SK-N-SH (cell line): Measurements from ENCODE around the gene FLOT1. TPM values are rescaled to one million over a fixed set of nuclear protein-coding genes. Genes with fewer than 3 reads are reported as not detected.

Experiments used
- CTCF ChIA-PET: fragments of 300-600, 350-600 bp; formaldehyde crosslinking; extraction: SDS; loops from one replicate; lab custom pipeline; 2021; lab: Yijun Ruan, JAX
- POLR2A ChIA-PET: fragments of 350-600 bp; sonication (Branson Sonifier 250); formaldehyde crosslinking; extraction: SDS; loops from one replicate; lab custom pipeline; 2020; ENCODE audit warnings: antibody characterized with exemption, inconsistent platforms; lab: Yijun Ruan, JAX
- DNase-seq: peaks from one replicate; pipeline ENCODE4 v3.0.0; 2012
- H2AFZ ChIP-seq: fragments of 200-600 bp; sonication (generic); 2 replicates; pipeline ENCODE4 v1.8.1; 2016; ENCODE audit warnings: antibody characterized with exemption, mild to moderate bottlenecking, low read depth
- H3F3A ChIP-seq: fragments of 200-600 bp; sonication (generic); replicated peaks from 2 replicates; pipeline ENCODE3; 2016; ENCODE audit warnings: antibody characterized with exemption, mild to moderate bottlenecking; ENCODE audit not compliant: insufficient read depth
- H3K27ac ChIP-seq, 2 experiments: fragments of 200-500 bp in 1 of 2; fragments of 200-600 bp in 1 of 2; sonication (Bioruptor generic) in 1 of 2; sonication (generic), shearing (Covaris generic) in 1 of 2; 2 replicates each; pipeline versions ENCODE4 v1.5.1 to v1.6.1; 2014 to 2016; ENCODE audit warnings: low read depth in 2 of 2, inconsistent platforms in 1 of 2, low read length in 1 of 2, mild to moderate bottlenecking in 1 of 2, mixed read lengths in 1 of 2
- H3K27me3 ChIP-seq: fragments of 200-600 bp; sonication (generic), shearing (Covaris generic); 2 replicates; pipeline ENCODE4 v1.6.1; 2016; ENCODE audit warnings: mixed run types; ENCODE audit not compliant: insufficient read depth
- H3K36me3 ChIP-seq, 2 experiments: fragments of 200-500 bp in 1 of 2; fragments of 200-600 bp in 1 of 2; sonication (Bioruptor generic) in 1 of 2; sonication (generic) in 1 of 2; replicated peaks in 1 of 2; 2 replicates each; pipeline versions ENCODE3 to v1.5.1; 2014 to 2016; ENCODE audit warnings: low read length in 1 of 2, mild to moderate bottlenecking in 1 of 2; ENCODE audit not compliant: insufficient read depth in 2 of 2, control insufficient read depth in 1 of 2
- H3K4me1 ChIP-seq, 2 experiments: fragments of 200-500 bp in 1 of 2; fragments of 200-600 bp in 1 of 2; sonication (Bioruptor generic) in 1 of 2; sonication (generic), shearing (Covaris generic) in 1 of 2; 2 replicates each; pipeline versions ENCODE4 v1.5.1 to v1.6.1; 2014 to 2016; ENCODE audit warnings: low read depth in 1 of 2, low read length in 1 of 2, mixed run types in 1 of 2; ENCODE audit not compliant: insufficient read depth in 2 of 2, control insufficient read depth in 1 of 2
- H3K4me2 ChIP-seq: fragments of 200-600 bp; sonication (generic), shearing (Covaris generic); 2 replicates; pipeline ENCODE4 v1.6.1; 2017; ENCODE audit warnings: mixed run types
- H3K4me3 ChIP-seq, 2 experiments: fragments of 200-500 bp in 1 of 2; fragments of 200-600 bp in 1 of 2; sonication (Bioruptor generic) in 1 of 2; sonication (generic), shearing (Covaris generic) in 1 of 2; 2 replicates each; pipeline versions ENCODE4 v1.5.1 to v1.8.1; 2014 to 2016; ENCODE audit warnings: low read depth in 2 of 2, inconsistent platforms in 1 of 2, low read length in 1 of 2, mild to moderate bottlenecking in 1 of 2, mixed read lengths in 1 of 2, moderate library complexity in 1 of 2
- H3K79me2 ChIP-seq: fragments of 200-600 bp; sonication (generic); 2 replicates; pipeline ENCODE4 v1.8.1; 2017; ENCODE audit warnings: mild to moderate bottlenecking; ENCODE audit not compliant: insufficient read depth
- H3K9ac ChIP-seq: fragments of 200-600 bp; sonication (generic); 2 replicates; pipeline ENCODE4 v1.6.1; 2017; ENCODE audit warnings: mixed run types
- H3K9me2 ChIP-seq: fragments of 200-600 bp; sonication (generic); 2 replicates; pipeline ENCODE4 v1.6.1; 2017; ENCODE audit warnings: mixed run types
- H3K9me3 ChIP-seq: fragments of 200-600 bp; sonication (generic); 2 replicates; pipeline ENCODE4 v1.6.1; 2017; ENCODE audit warnings: mixed run types, mild to moderate bottlenecking, moderate library complexity
- H4K20me1 ChIP-seq: fragments of 200-600 bp; sonication (generic); 2 replicates; pipeline ENCODE4 v1.6.1; 2017; ENCODE audit warnings: mild to moderate bottlenecking, mixed run types; ENCODE audit not compliant: insufficient read depth
- CTCF ChIP-seq: fragments of 200-600 bp; sonication (generic); IDR thresholded peaks from 2 replicates; pipeline ENCODE4 v1.6.1; 2017; ENCODE audit warnings: antibody characterized with exemption, mild to moderate bottlenecking, moderate library complexity
- EZH2phosphoT487 ChIP-seq: fragments of 200-600 bp; sonication (generic); IDR thresholded peaks from 2 replicates; pipeline ENCODE4 v1.6.1; 2017; ENCODE audit warnings: low read depth, mixed run types, mild to moderate bottlenecking, antibody characterized with exemption, moderate library complexity, borderline replicate concordance
- FOXM1 ChIP-seq: IDR thresholded peaks from 2 replicates; pipeline ENCODE4 v1.4.0; 2012; ENCODE audit warnings: low read depth, mild to moderate bottlenecking
- GABPA ChIP-seq: IDR thresholded peaks from 2 replicates; pipeline ENCODE4 v1.4.0; 2012; ENCODE audit warnings: low read depth, mild to moderate bottlenecking
- GATA2 ChIP-seq: sonication (generic); formaldehyde crosslinking; IDR thresholded peaks from 2 replicates; pipeline ENCODE4 v1.5.0; 2020; ENCODE audit warnings: mild to moderate bottlenecking, missing genetic modification reagents
- IRF3 ChIP-seq: fragments of 150-350 bp; IDR thresholded peaks from 2 replicates; pipeline ENCODE4 v1.6.1; 2016; ENCODE audit warnings: mild to moderate bottlenecking, low read depth, low read length
- MEF2A ChIP-seq: IDR thresholded peaks from 2 replicates; pipeline ENCODE4 v1.4.0; 2012; ENCODE audit warnings: low read depth, borderline replicate concordance
- NRF1 ChIP-seq: IDR thresholded peaks from 2 replicates; pipeline ENCODE4 v1.6.1; 2012; ENCODE audit warnings: low read depth, mild to moderate bottlenecking, low read length
- PBX3 ChIP-seq: IDR thresholded peaks from 2 replicates; pipeline ENCODE4; 2012
- RCOR1 ChIP-seq: fragments of 150-350 bp; IDR thresholded peaks from 2 replicates; pipeline ENCODE4 v1.6.1; 2017; ENCODE audit warnings: antibody characterized with exemption, low read length
- RFX5 ChIP-seq: IDR thresholded peaks from 2 replicates; pipeline ENCODE4 v1.6.1; 2012; ENCODE audit warnings: mild to moderate bottlenecking, improper control_type of control experiment, low read length
- TCF12 ChIP-seq: IDR thresholded peaks from 2 replicates; pipeline ENCODE4 v1.4.0; 2012
- USF1 ChIP-seq: IDR thresholded peaks from 2 replicates; pipeline ENCODE4 v1.4.0; 2012; ENCODE audit warnings: low read depth, borderline replicate concordance
- WGBS: methylation state at CpG from one replicate; pipeline ENCODE4 v1.1.6; 2017; ENCODE audit warnings: low lambda C conversion rate; 5-methylcytosine and 5-hydroxymethylcytosine counted together
- polyA plus RNA-seq, 3 experiments: library from polyadenylated mRNA; depleted of rRNA; stranded (reverse); fragments of >200 nt; gene quantifications; 2 replicates each; pipeline ENCODE4 v1.2.3, GENCODE V29; 2012

Gene FLOT1
- polyA plus RNA-seq, 1 of the 3 experiments (the other 2 are of a cell fraction): 462 TPM

GRCh38 chr6:30683183-30683979 is 59.1 kb downstream of the FLOT1 start:
- ChIA-PET CTCF (interaction anchor here (1.2 to 29.8 kb wide), 2 partner anchors 11 to 39 kb away, joined by 4 to 838 read pairs; partner anchors contain the start of genes DHX16, FLOT1, MDC1 and TUBB), POLR2A (interaction anchor here (0.6 to 1.4 kb wide), 4 partner anchors 34 to 218 kb away, joined by 4 read pairs; partner anchors contain the start of gene MDC1)
- DNase-seq: no peak
- Histone ChIP-seq H3K36me3 (peaks cover 7 to 29% of the 10 kb centered on the region in 2 experiments), H3K9me3 (no peaks in the 10 kb centered on the region), H3K4me2 (peak overlapping the region; percentile 98), H3F3A (peaks cover 30% of the 10 kb centered on the region), H3K9ac (peak overlapping the region; percentile 97), H2AFZ (no peak overlapping the region), H3K79me2 (peaks cover 100% of the 10 kb centered on the region), H3K4me3 (peak overlapping the region; percentile 74 to 77), H4K20me1 (peaks cover 33% of the 10 kb centered on the region), H3K27ac (peak overlapping the region; percentile 93 to 97), H3K4me1 (peaks cover 17 to 64% of the 10 kb centered on the region in 2 experiments; a peak in 3 of 4 replicates), H3K9me2 (no peaks in the 10 kb centered on the region), H3K27me3 (no peaks in the 10 kb centered on the region)
- 8% methylated on average over 7 of the region's 7 CpGs for WGBS
- no peak for TF ChIP-seq RFX5
- TF ChIP-seq FOXM1: no peak
- TF ChIP-seq GABPA: no peak
- TF ChIP-seq NRF1: no peak
- no peak for TF ChIP-seq USF1
- TF ChIP-seq EZH2phosphoT487: no peak
- TF ChIP-seq IRF3: no peak
- TF ChIP-seq CTCF: no peak
- TF ChIP-seq GATA2 (CRISPR knock-in tag): no peak
- no peak for TF ChIP-seq MEF2A
- TF ChIP-seq TCF12: no peak
- TF ChIP-seq PBX3: no peak
- no peak for TF ChIP-seq RCOR1
